Keratinocyte (primary cell): Measurements from ENCODE around the gene ANOS1. TPM values are rescaled to one million over a fixed set of nuclear protein-coding genes. Genes with fewer than 3 reads are reported as not detected.

Experiments
- DNase-seq: peaks from one replicate; pipeline ENCODE4 v3.0.0-alpha.2; 2011; ENCODE audit warnings: low read depth, missing footprints, low spot score
- FAIRE-seq: peaks from 2 replicates; lab custom pipeline; 2011; peaks lifted over from hg19 to GRCh38; lab: Jason Lieb, UNC
- H2AFZ ChIP-seq: 2 replicates; pipeline ENCODE4 v1.6.0; 2012; ENCODE audit warnings: low read length, control low read depth, inconsistent platforms; ENCODE audit not compliant: control insufficient read depth
- H3K27ac ChIP-seq: 2 replicates; pipeline ENCODE4 v1.5.1; 2011; ENCODE audit warnings: low read length; ENCODE audit not compliant: control insufficient read depth, insufficient read depth
- H3K27me3 ChIP-seq: 3 replicates; pipeline ENCODE4 v1.6.0; 2011; ENCODE audit warnings: low read length; ENCODE audit not compliant: control insufficient read depth, insufficient read depth; ENCODE audit errors: extremely low read depth
- H3K36me3 ChIP-seq, 2 experiments: 2 replicates in 1 of 2; 3 replicates in 1 of 2; pipeline ENCODE4 v1.5.1; 2011; ENCODE audit warnings: low read length in 2 of 2, mild to moderate bottlenecking in 1 of 2; ENCODE audit not compliant: control insufficient read depth in 2 of 2, insufficient read depth in 2 of 2; ENCODE audit errors: extremely low read depth in 1 of 2
- H3K4me1 ChIP-seq: 3 replicates; pipeline ENCODE4 v1.5.1; 2011; ENCODE audit warnings: low read length; ENCODE audit not compliant: control insufficient read depth, insufficient read depth; ENCODE audit errors: extremely low read depth
- H3K4me2 ChIP-seq: 3 replicates; pipeline ENCODE4 v1.6.0; 2011; ENCODE audit warnings: low read depth, low read length; ENCODE audit not compliant: control insufficient read depth, insufficient read depth; ENCODE audit errors: extremely low read depth
- H3K4me3 ChIP-seq, 3 experiments: fragments of 200-600 bp in 1 of 3; sonication (generic) in 1 of 3; 2 replicates in 2 of 3; 3 replicates in 1 of 3; pipeline ENCODE4 v1.5.1; 2011 to 2016; ENCODE audit warnings: low read length in 3 of 3, mild to moderate bottlenecking in 3 of 3, control low read depth in 2 of 3, inconsistent platforms in 1 of 3, low read depth in 1 of 3, mixed read lengths in 1 of 3, mixed run types in 1 of 3, moderate library complexity in 1 of 3; ENCODE audit not compliant: control insufficient read depth in 2 of 3, insufficient read depth in 2 of 3; ENCODE audit errors: extremely low read depth in 1 of 3
- H3K79me2 ChIP-seq: 2 replicates; pipeline ENCODE4 v1.6.0; 2012; ENCODE audit warnings: low read length; ENCODE audit not compliant: control insufficient read depth, insufficient read depth
- H3K9ac ChIP-seq: 3 replicates; pipeline ENCODE4 v1.6.0; 2011; ENCODE audit warnings: low read length; ENCODE audit not compliant: control insufficient read depth, insufficient read depth; ENCODE audit errors: extremely low read depth
- H3K9me1 ChIP-seq: 3 replicates; pipeline ENCODE4 v1.6.0; 2011; ENCODE audit warnings: low read length; ENCODE audit not compliant: control insufficient read depth, insufficient read depth; ENCODE audit errors: extremely low read depth
- H3K9me3 ChIP-seq: 2 replicates; pipeline ENCODE4 v1.5.1; 2012; ENCODE audit warnings: low read depth, low read length; ENCODE audit not compliant: control insufficient read depth
- H4K20me1 ChIP-seq: 3 replicates; pipeline ENCODE4 v1.6.0; 2011; ENCODE audit warnings: low read length; ENCODE audit not compliant: control insufficient read depth, insufficient read depth; ENCODE audit errors: extremely low read depth
- CTCF ChIP-seq, 3 experiments: IDR thresholded peaks in 1 of 3; conservative IDR thresholded peaks in 1 of 3; optimal IDR thresholded peaks in 1 of 3; 2 replicates in 2 of 3; 3 replicates in 1 of 3; pipeline versions ENCODE3 to v1.5.1; 2011; ENCODE audit warnings: low read length in 3 of 3, mild to moderate bottlenecking in 3 of 3, moderate library complexity in 2 of 3, control low read depth in 1 of 3, inconsistent platforms in 1 of 3; ENCODE audit not compliant: insufficient read depth in 2 of 3; ENCODE audit errors: extremely low read depth in 1 of 3
- EZH2 ChIP-seq: IDR thresholded peaks from one replicate; pipeline ENCODE4 v1.6.1; 2012; ENCODE audit warnings: inconsistent platforms, mild to moderate bottlenecking, low read length, moderate library complexity
- dilution Hi-C: fragments of 300-500 bp; cut with MboI; formaldehyde crosslinking; loops from one replicate; pipeline ENCODE4 v1.7.0; 2020; ENCODE audit warnings: low sequenced_read_pairs; ENCODE audit not compliant: extremely low pct_ligation_motif_present
- polyA plus RNA-seq, 5 experiments: library from polyadenylated mRNA; depleted of rRNA in 3 of 5; stranded (reverse) in 3 of 5; stranded (forward) in 1 of 5; unstranded in 1 of 5; fragments of >200 nt; gene quantifications; 1 replicate in 1 of 5; 2 replicates in 3 of 5; 3 replicates in 1 of 5; pipeline versions ENCODE4 v1.2.1 to v1.2.3, GENCODE V29; 2011 to 2012; ENCODE audit warnings: missing spikeins in 2 of 5, low read depth in 1 of 5, low replicate concordance in 1 of 5

The ANOS1 gene
- polyA plus RNA-seq, 1 donor (not counting 4 experiments of a cell fraction or from before 2014, with no cell fraction given) = 4.0 TPM

- dilution Hi-C loops = no loop called here
- Histone ChIP-seq H3K36me3 (no peaks in the 10 kb centered on the region), H3K9me3 (no peaks in the 10 kb centered on the region), H3K27ac (no peak overlapping the region), H2AFZ (no peak overlapping the region), H3K79me2 (no peaks in the 10 kb centered on the region), H3K4me2 (no peak overlapping the region), H3K27me3 (no peaks in the 10 kb centered on the region), H3K9ac (no peak overlapping the region), H3K4me3 (no peak overlapping the region), H4K20me1 (no peaks in the 10 kb centered on the region), H3K9me1 (no peaks in the 10 kb centered on the region), H3K4me1 (no peaks in the 10 kb centered on the region)
- TF ChIP-seq EZH2 (no peak), CTCF (optimal IDR thresholded peaks at IDR 0.05 in 1 of 3, IDR thresholded peaks at IDR 0.05 in 1 of 3, conservative IDR thresholded peaks at IDR 0.05 in 1 of 3; ENCODE audit: extremely low read depth in 1 of 3, insufficient read depth in 2 of 3, low read length in 3 of 3) (peak; percentile 64 to 74 (median 71))
- FAIRE-seq (no peak), DNase-seq (no peak)
These were observed 11.3 kb upstream of the ANOS1 start for GRCh38 chrX:8743126-8743732.

- FAIRE-seq (no peak), DNase-seq (no peak)
- no peak overlapping the region for H3K9ac ChIP-seq
- no peak overlapping the region for H2AFZ ChIP-seq
- H3K36me3 ChIP-seq = no peaks in the 10 kb centered on the region
- no peak overlapping the region for H3K4me3 ChIP-seq
- H3K9me3 ChIP-seq = no peaks in the 10 kb centered on the region
- H3K27me3 ChIP-seq = no peaks in the 10 kb centered on the region
- H3K9me1 ChIP-seq = no peaks in the 10 kb centered on the region
- no peaks in the 10 kb centered on the region for H3K79me2 ChIP-seq
- no peaks in the 10 kb centered on the region for H4K20me1 ChIP-seq
- TF ChIP-seq EZH2 (no peak), CTCF (optimal IDR thresholded peaks at IDR 0.05 in 1 of 3, IDR thresholded peaks at IDR 0.05 in 1 of 3, conservative IDR thresholded peaks at IDR 0.05 in 1 of 3; ENCODE audit: extremely low read depth in 1 of 3, insufficient read depth in 2 of 3, low read length in 3 of 3) (no peak)
- no peak overlapping the region for H3K4me2 ChIP-seq
- no peak overlapping the region for H3K27ac ChIP-seq
- no peaks in the 10 kb centered on the region for H3K4me1 ChIP-seq
- dilution Hi-C loops = no loop called here
These were observed 10.0 kb upstream of the ANOS1 start for GRCh38 chrX:8741981-8742380.
